PC-3 (cell line): ENCODE measurements around the gene AUTS2. TPM values are rescaled to one million over a fixed set of nuclear protein-coding genes. Genes with fewer than 3 reads are reported as not detected.

Experiments used
- ATAC-seq: fragments of 200-7000 bp; cut with Tn5 transposase; 2 replicates; pipeline ENCODE4 v1.9.1; 2020; ENCODE audit warnings: mild to moderate bottlenecking, moderate library complexity
- BruUV-seq: library from RNA; stranded (reverse); fragments of 400-500 nt; replicated peaks from 2 replicates; lab custom pipeline; 2021; lab: Mats Ljungman, UMichigan
- CTCF ChIA-PET: fragments of 300-600 bp; sonication (Branson Sonifier 250); formaldehyde crosslinking; loops from one replicate; lab custom pipeline; 2022; ENCODE audit warnings: antibody characterized with exemption; lab: Charles Lee
- POLR2A ChIA-PET: fragments of 300-600 bp; sonication (Branson Sonifier 250); formaldehyde crosslinking; loops from one replicate; lab custom pipeline; 2022; ENCODE audit warnings: antibody characterized with exemption; ENCODE audit not compliant: unreplicated experiment; lab: Charles Lee
- DNase-seq: peaks from one replicate; pipeline ENCODE4 v3.0.0-alpha.2; 2015
- H2AFZ ChIP-seq: fragments of 300-600 bp; sonication (generic); 2 replicates; pipeline ENCODE4 v1.6.0; 2016; ENCODE audit warnings: antibody characterized with exemption, low read length
- H3F3A ChIP-seq: fragments of 300-600 bp; sonication (generic); one replicate; pipeline ENCODE4 v1.6.0; 2017; ENCODE audit warnings: antibody characterized with exemption, low read length, control low read depth, mild to moderate bottlenecking; ENCODE audit not compliant: unreplicated experiment
- H3K27ac ChIP-seq: fragments of 300-600 bp; sonication (generic); 2 replicates; pipeline ENCODE4 v1.5.1; 2016; ENCODE audit warnings: mild to moderate bottlenecking, low read length
- H3K27me3 ChIP-seq: fragments of 300-600 bp; sonication (generic); 2 replicates; pipeline ENCODE4 v1.6.1; 2016; ENCODE audit warnings: low read length, mixed read lengths
- H3K36me3 ChIP-seq: fragments of 300-600 bp; sonication (generic); 2 replicates; pipeline ENCODE4 v1.6.1; 2016; ENCODE audit warnings: low read depth, mixed run types, low read length, mixed read lengths
- H3K4me1 ChIP-seq: fragments of 300-600 bp; sonication (generic); 2 replicates; pipeline ENCODE4 v1.5.1; 2016; ENCODE audit warnings: low read length; ENCODE audit not compliant: insufficient read depth
- H3K4me2 ChIP-seq: fragments of 300-600 bp; sonication (generic); 2 replicates; pipeline ENCODE4 v1.6.0; 2016; ENCODE audit warnings: low read length
- H3K4me3 ChIP-seq: fragments of 300-600 bp; sonication (generic); 2 replicates; pipeline ENCODE4 v1.5.1; 2016; ENCODE audit warnings: mild to moderate bottlenecking, low read length, mixed read lengths
- H3K79me2 ChIP-seq: fragments of 300-600 bp; sonication (generic); 2 replicates; pipeline ENCODE4 v1.6.1; 2017; ENCODE audit warnings: low read length, mixed read lengths
- H3K9ac ChIP-seq: fragments of 300-600 bp; sonication (generic); 2 replicates; pipeline ENCODE4 v1.6.0; 2016; ENCODE audit warnings: mild to moderate bottlenecking, low read length
- H3K9me2 ChIP-seq: fragments of 300-600 bp; sonication (generic); replicated peaks from 2 replicates; pipeline ENCODE4 v1.6.1; 2016; ENCODE audit warnings: mixed run types, low read length, mixed read lengths
- H3K9me3 ChIP-seq: fragments of 300-600 bp; sonication (generic); 2 replicates; pipeline ENCODE4 v1.6.1; 2016; ENCODE audit warnings: low read length, mixed read lengths
- H4K20me1 ChIP-seq: fragments of 300-600 bp; sonication (generic); 2 replicates; pipeline ENCODE4 v1.6.1; 2016; ENCODE audit warnings: low read length, mixed read lengths
- CTCF ChIP-seq: fragments of 300-600 bp; sonication (generic); conservative IDR thresholded peaks from 2 replicates; pipeline ENCODE4 v1.5.1; 2017; ENCODE audit warnings: antibody characterized with exemption, low read depth, mild to moderate bottlenecking, low read length
- EZH2 ChIP-seq: fragments of 300-600 bp; sonication (generic); IDR thresholded peaks from one replicate; pipeline ENCODE4 v1.6.1; 2017; ENCODE audit warnings: antibody characterized with exemption, mild to moderate bottlenecking, low read length; ENCODE audit not compliant: unreplicated experiment
- EZH2phosphoT487 ChIP-seq: fragments of 300-600 bp; sonication (generic); IDR thresholded peaks from 2 replicates; pipeline ENCODE4 v1.6.1; 2018; ENCODE audit warnings: mild to moderate bottlenecking, antibody characterized with exemption, low read length, borderline replicate concordance
- intact Hi-C: fragments of 100-400 bp; cut with micrococcal nuclease; formaldehyde crosslinking; loops from 2 replicates; pipeline ENCODE4 v1.9.0; 2023
- total RNA-seq: library from RNA; depleted of rRNA; stranded (reverse); fragments of >200 nt; gene quantifications from 2 replicates; pipeline ENCODE4 v1.2.3, GENCODE V29; 2014

AUTS2 gene
- total RNA-seq, 1 experiment from 2014 or later = not detected

DNA sequence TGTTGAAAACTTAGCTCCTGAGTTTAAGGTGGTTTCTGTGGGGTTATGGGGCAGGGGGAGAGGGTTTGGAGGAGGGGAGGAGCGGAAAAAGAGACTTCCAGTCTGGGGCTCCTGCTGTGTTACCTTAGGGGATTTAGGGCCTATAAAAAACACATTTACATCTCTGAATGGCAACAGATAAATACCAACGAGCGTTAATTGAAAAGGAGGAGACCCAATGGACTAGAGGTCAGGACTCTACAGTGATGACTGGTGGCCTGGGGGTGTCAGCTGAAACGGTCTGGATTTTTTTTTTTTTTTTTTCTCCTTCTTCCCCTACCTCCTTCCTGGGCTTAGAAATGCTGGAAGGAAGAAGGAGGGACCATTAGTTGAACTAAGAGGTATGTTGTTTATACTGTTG is 47.4 kb downstream of the AUTS2 start:
- Histone ChIP-seq H3K27ac (no peak overlapping the region), H3K27me3 (no peaks in the 10 kb centered on the region), H2AFZ (no peak overlapping the region), H3K36me3 (no peaks in the 10 kb centered on the region), H3K79me2 (no peaks in the 10 kb centered on the region), H3K9me2 (no peaks in the 10 kb centered on the region), H3K9me3 (0 out of 2 replicates have a peak, but pooled peaks cover 11% of the 10 kb centered on the region), H3K4me1 (no peaks in the 10 kb centered on the region), H3K4me2 (no peak overlapping the region), H3K4me3 (no peak overlapping the region), H3F3A (no peaks in the 10 kb centered on the region), H4K20me1 (no peaks in the 10 kb centered on the region), H3K9ac (no peak overlapping the region)
- DNase-seq (no peak), ATAC-seq (no peak)
- ChIA-PET CTCF (no interaction called here), POLR2A (no interaction called here)
- no peak for TF ChIP-seq EZH2
- TF ChIP-seq CTCF = no peak
- TF ChIP-seq EZH2phosphoT487 = no peak
- intact Hi-C loops = no loop called here
- no TSS peak for BruUV-seq

DNA sequence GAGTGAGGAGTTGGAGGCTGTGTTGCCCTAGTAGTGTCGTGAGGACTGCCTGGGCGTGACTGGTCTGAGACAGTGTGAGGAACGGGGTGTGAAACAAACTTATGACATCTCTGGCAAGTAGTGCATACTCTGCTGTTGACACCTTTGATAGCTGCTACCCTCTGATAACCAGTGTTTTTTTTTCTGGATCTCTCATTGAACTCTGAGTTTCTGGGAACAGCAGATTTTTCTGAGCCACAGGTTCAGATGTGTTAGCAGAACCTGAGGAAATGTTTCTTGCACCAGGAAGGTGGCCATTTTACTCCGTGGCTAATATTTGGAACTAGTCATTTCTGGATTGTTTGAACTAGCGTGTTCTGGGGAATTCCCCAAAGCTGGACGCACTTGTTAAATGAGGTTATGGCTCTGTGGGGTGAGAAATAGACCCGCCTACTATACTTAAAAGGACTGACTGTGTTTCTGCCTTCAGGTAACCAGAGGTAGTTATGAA is 52.9 kb downstream of the AUTS2 start:
- no peaks in the 10 kb centered on the region for H3K36me3 ChIP-seq
- intact Hi-C loops = no loop called here
- no peak overlapping the region for H3K27ac ChIP-seq
- no peaks in the 10 kb centered on the region for H3K9me2 ChIP-seq
- no peak overlapping the region for H3K4me3 ChIP-seq
- no peaks in the 10 kb centered on the region for H3K79me2 ChIP-seq
- H3K4me2 ChIP-seq = no peak overlapping the region
- H2AFZ ChIP-seq = no peak overlapping the region
- no peak for TF ChIP-seq EZH2phosphoT487
- TF ChIP-seq EZH2 = no peak
- no peak for TF ChIP-seq CTCF
- DNase-seq = no peak
- no peaks in the 10 kb centered on the region for H3F3A ChIP-seq
- H3K4me1 ChIP-seq = no peaks in the 10 kb centered on the region
- no peaks in the 10 kb centered on the region for H3K27me3 ChIP-seq
- H3K9ac ChIP-seq = no peak overlapping the region
- POLR2A ChIA-PET = no interaction called here
- no peak for ATAC-seq
- CTCF ChIA-PET = no interaction called here
- peaks cover 13% of the 10 kb centered on the region; the same call in 1 of the 2 replicates for H3K9me3 ChIP-seq
- no TSS peak for BruUV-seq
- H4K20me1 ChIP-seq = no peaks in the 10 kb centered on the region

GRCh38 chr7:69652947-69653701 is 54.8 kb downstream of the AUTS2 start:
- no peak for ATAC-seq
- CTCF ChIA-PET = no interaction called here

More at GRCh38 chr7:69652947-69653701, 54.8 kb downstream of the AUTS2 start:
- Histone ChIP-seq H3K27me3 (no peaks in the 10 kb centered on the region), H3K9ac (no peak overlapping the region), H4K20me1 (no peaks in the 10 kb centered on the region), H3K4me3 (no peak overlapping the region), H3F3A (no peaks in the 10 kb centered on the region), H3K27ac (no peak overlapping the region), H3K4me1 (no peaks in the 10 kb centered on the region), H3K36me3 (no peaks in the 10 kb centered on the region), H3K4me2 (no peak overlapping the region), H2AFZ (no peak overlapping the region), H3K9me3 (peaks cover 10% of the 10 kb centered on the region; the same call in 1 of the 2 replicates), H3K9me2 (no peaks in the 10 kb centered on the region), H3K79me2 (no peaks in the 10 kb centered on the region)
- POLR2A ChIA-PET = no interaction called here
- no TSS peak for BruUV-seq
- intact Hi-C loops = no loop called here
- DNase-seq = no peak
- TF ChIP-seq EZH2phosphoT487 (no peak), CTCF (no peak), EZH2 (no peak)
